ENCODE results near the gene SPG11.

- TF ChIP-seq, protein P1, sequence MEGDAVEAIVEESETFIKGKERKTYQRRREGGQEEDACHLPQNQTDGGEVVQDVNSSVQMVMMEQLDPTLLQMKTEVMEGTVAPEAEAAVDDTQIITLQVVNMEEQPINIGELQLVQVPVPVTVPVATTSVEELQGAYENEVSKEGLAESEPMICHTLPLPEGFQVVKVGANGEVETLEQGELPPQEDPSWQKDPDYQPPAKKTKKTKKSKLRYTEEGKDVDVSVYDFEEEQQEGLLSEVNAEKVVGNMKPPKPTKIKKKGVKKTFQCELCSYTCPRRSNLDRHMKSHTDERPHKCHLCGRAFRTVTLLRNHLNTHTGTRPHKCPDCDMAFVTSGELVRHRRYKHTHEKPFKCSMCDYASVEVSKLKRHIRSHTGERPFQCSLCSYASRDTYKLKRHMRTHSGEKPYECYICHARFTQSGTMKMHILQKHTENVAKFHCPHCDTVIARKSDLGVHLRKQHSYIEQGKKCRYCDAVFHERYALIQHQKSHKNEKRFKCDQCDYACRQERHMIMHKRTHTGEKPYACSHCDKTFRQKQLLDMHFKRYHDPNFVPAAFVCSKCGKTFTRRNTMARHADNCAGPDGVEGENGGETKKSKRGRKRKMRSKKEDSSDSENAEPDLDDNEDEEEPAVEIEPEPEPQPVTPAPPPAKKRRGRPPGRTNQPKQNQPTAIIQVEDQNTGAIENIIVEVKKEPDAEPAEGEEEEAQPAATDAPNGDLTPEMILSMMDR (IDR thresholded peaks at IDR 0.05) = no peak
- TF ChIP-seq POLR2A (IDR thresholded peaks at IDR 0.05) = no peak
- TF ChIP-seq POLR2AphosphoS5 (IDR thresholded peaks at IDR 0.05) = no peak
- no peak for TF ChIP-seq EP300 (IDR thresholded peaks at IDR 0.05)
These were observed 31.0 kb upstream of the SPG11 start for GRCh38 chr15:44694416-44694815.

Measured in suprapubic skin (tissue), 4 donors.